HG03432 (cell line): ENCODE measurements around the gene ZNF746.
"Not testable (repeated sequence)": the region's sequence is repeated elsewhere in the genome, so short reads cannot be mapped to it uniquely, and the experiment has no call there.

Experiments used
- ATAC-seq: cut with Tn5 transposase; IDR thresholded peaks from one replicate; pipeline ENCODE4 v1.9.1; 2021; ENCODE audit warnings: mild to moderate bottlenecking, moderate library complexity; ENCODE audit not compliant: unreplicated experiment

ZNF746 gene

GRCh38 chr7:149497467-149498261 lies at the start of gene ZNF746:
Gene ZNF746, minus strand, starts transcription at chr7:149497809. Its CDS starts 273 bp downstream, at chr7:149497536.
- peak; percentile 98 for ATAC-seq

- ATAC-seq, result no peak
Observed at GRCh38 chr7:149547126-149547525, 49.5 kb upstream of the ZNF746 start.

- ATAC-seq, result no peak
Observed at GRCh38 chr7:149546331-149546730, 48.7 kb upstream of the ZNF746 start.

GRCh38 chr7:149544028-149544427 lies 46.4 kb upstream of the ZNF746 start:
- ATAC-seq, result no peak

GRCh38 chr7:149532654-149533053 lies 35.0 kb upstream of the ZNF746 start:
- no peak for ATAC-seq

GRCh38 chr7:149529136-149529718 lies 31.6 kb upstream of the ZNF746 start:
- no peak for ATAC-seq

DNA sequence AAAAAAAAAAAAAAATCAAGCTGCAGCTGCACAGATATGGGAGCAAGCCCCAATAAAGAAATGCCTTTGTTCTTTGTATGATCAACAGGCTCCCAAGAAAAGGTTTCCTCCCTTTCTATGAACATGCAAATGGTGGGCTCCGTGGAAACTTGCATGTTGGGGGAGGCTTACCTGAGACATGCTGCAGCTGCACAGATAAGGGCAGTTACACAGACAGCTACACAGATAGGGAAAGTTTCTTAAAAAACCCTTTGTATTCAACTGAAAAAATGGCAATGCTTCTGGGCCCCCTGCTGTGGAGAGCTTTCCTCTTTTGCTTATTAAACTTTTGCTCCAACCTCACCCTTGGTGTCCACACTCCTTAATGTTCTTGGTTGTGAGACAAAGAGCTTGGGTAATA lies 29.8 kb upstream of the ZNF746 start:
- no peak for ATAC-seq

GRCh38 chr7:149525280-149525679 lies 27.7 kb upstream of the ZNF746 start:
- ATAC-seq, result no peak

- no peak for ATAC-seq
Observed at GRCh38 chr7:149524394-149524793, 26.8 kb upstream of the ZNF746 start.

DNA sequence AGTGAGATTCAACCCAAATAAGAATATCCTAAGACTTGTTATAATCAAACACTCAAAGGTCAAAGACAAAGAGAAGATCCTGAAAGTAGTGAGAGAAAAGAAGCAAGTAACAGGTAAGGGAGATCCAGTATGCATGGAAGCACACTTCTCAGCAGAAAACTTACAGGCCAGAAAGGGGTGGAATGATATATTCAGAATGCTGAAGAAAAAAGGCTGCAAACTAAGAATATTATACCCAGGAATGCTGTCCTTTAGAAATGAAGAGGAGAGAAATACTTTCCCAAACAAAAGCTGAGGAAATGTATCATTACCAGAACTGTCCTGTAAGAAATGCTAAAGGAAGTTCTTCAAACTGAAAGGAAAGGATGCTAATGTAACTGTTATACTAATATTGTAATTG lies 12.6 kb upstream of the ZNF746 start:
- no peak for ATAC-seq

- ATAC-seq, result no peak
Observed at GRCh38 chr7:149509774-149510173, 12.2 kb upstream of the ZNF746 start.

DNA sequence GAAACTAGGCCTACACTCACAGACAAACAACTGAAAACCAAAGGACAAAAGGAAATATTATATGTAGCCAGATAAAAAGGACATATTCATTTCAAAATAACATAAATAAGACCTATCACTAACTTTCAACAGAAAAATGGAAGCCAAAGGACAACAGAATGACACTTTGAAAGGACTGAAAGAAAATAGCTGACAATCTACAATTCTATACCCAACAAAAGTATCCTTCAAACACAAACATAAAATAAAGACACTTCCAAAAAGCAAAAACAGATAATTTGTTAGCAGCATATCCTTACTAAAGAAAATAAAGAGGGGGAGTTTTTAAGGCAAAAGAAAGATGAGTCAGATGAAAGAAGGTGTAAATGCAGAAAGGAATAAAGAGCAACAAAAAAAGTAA lies 7.9 kb upstream of the ZNF746 start:
- ATAC-seq, result no peak

DNA sequence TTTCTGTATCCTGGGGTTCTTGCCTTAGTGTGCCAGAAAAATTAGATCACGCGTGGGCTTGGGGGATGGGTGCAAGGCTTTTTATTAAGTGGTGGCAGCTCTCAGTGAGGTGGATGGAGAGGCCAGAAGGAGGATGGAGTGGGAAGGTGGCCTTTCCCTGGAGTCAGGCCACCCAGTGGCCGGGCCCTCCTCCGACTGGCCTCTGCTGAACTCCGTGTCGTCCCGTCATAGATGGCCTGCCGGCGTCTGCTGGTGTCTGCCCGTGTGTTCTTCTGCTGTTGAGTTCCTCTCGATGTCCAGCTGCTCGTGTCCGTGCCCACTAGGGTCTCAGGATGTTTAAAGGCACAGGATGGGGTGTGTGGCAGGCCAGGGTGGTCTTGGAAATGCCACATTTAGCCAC lies 4.0 kb upstream of the ZNF746 start:
- ATAC-seq, result no peak

- ATAC-seq, result no peak
Observed at GRCh38 chr7:149500910-149501309, 3.3 kb upstream of the ZNF746 start.

DNA sequence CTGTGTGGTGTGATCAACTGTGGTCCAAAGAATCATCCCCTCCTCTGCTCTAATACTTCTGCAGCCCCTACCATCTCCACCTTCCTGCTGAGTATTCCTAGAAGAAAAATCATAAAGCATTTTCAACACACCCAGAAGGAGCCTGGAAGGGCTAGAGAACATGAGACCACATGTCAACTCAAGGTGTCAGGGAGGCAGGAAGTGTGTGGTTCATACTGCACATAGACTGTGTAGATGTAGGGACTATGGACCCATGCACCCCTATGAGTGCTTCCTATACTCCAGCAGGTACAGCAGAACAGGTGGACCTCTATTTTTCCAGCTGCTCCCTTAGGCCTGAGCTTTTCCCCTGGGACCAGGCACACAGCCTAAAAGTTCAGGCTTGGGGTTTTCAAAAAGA lies 2.6 kb upstream of the ZNF746 start:
- ATAC-seq, result no peak

- ATAC-seq, result no peak
Observed at GRCh38 chr7:149498811-149499210, 1.2 kb upstream of the ZNF746 start.

DNA sequence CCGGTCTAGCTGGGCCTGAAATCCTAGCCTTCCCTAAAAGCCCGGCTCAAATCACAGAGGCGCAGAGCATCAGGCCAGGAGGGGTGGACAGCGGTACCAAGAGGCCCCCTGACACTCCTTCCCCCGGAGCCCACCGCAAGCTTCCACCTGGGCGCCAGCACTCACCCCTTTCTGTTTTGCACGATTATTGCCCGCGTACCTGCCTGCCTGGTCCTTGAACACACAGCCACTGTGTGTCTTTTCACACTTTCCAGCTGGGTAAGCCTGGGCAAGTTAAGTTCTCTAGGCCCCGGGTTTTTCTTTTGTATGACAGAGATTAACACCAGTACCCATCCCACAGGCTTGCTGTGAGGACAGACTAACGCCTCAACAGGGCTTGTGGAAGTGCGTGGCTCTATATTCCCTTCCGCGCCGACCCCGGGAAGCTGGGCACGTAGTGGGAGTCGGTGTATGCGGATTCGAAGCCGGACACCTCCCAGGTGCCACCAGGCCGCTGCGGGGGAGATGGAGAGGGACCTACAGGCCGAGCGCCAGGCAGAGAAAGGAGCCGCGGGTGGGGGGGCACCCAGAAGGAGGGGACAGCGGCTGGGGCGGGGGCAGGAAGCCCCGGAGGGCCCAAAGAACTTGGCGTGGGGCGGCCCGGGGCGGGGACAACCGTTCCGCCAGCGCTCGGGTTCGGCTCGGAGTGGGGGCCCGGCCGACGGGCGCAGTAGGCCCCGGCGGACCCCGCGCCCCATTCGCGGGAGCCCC lies 792 bp downstream of the ZNF746 start:
- ATAC-seq, result peak; percentile 29

DNA sequence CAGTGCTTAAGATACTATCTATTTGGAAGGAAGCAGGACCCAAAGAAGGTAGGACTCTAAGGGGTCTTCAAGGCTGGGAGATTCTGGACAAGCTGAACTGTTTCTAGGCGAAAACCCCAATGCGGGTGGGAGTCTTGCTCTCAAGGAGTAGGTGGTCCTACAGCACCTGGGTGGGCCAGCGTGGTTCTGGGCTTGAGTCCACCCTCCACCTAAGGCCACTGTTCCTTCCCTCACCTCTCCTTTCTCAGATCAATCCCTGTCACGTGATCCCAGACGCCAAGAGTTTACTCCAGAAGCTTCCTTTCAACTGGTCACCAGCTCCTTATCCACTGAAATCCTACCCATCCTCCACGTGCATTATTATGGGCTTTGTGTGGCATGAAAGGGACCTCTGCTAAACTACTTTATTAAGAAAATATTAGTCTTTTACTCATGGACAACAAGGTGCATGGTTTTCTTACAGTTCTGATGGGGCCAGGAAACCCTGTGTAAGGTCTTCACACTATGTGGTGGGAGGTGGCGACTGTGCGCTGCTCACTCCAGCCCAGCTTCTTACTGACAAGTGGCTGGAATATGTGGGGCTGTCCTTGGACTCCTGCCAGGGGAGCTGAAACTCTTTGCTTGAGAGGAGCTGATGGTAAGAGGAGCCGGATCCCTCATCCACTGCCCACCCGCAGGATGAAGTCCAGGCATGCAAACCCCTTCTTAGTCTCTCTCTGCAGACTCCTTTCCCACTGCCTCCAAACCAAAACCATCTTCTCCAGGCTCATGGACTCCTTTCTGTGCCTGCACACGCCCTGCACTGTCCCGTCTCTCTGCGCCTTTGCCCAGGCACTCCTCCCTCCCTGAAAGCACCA lies 1.6 kb downstream of the ZNF746 start:
- ATAC-seq, result no peak

GRCh38 chr7:149494738-149495368 lies 2.8 kb downstream of the ZNF746 start:
- no peak for ATAC-seq

DNA sequence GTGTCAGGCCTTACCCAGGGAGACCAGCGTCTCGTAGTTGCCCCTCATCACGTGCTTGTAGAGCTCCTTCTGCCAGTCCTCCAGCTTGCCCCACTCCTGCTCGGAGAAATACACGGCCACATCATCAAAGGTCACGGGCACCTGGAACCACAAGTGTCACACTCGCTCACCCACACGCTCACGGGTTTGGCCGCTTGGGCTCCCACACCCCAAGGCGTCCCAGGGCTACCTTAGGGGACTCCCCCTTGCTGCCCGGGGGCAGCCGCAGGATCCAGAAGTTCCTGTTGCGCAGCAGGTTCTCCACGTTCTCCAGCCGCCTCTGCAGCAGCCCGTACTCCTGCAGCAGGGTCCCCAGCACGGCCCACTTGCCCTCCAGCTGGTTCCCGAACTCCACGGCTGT lies 3.6 kb downstream of the ZNF746 start:
- not testable (repeated sequence) for ATAC-seq

GRCh38 chr7:149493366-149493765 lies 4.2 kb downstream of the ZNF746 start:
- no peak for ATAC-seq
